OCI-LY7 (cell line): ENCODE results near the gene KLK13. TPM values are rescaled to one million over a fixed set of nuclear protein-coding genes. Genes with fewer than 3 reads are reported as not detected.

Experiments
- BruUV-seq: library from RNA; stranded (reverse); fragments of 400-500 nt; replicated peaks from 2 replicates; lab custom pipeline; 2021; lab: Mats Ljungman, UMichigan
- CTCF ChIA-PET: fragments of 300-600 bp; sonication (Branson Sonifier 250); formaldehyde crosslinking; loops from one replicate; lab custom pipeline; 2022; ENCODE audit warnings: antibody characterized with exemption; ENCODE audit not compliant: unreplicated experiment; lab: Charles Lee
- POLR2A ChIA-PET: fragments of 300-600 bp; sonication (Branson Sonifier 250); formaldehyde crosslinking; loops from one replicate; lab custom pipeline; 2022; ENCODE audit warnings: antibody characterized with exemption; lab: Charles Lee
- DNase-seq: peaks from one replicate; pipeline ENCODE4 v3.0.0-alpha.2; 2015; ENCODE audit warnings: low spot score
- H2AFZ ChIP-seq: fragments of 200-600 bp; sonication (generic), shearing (Covaris generic); 2 replicates; pipeline ENCODE4 v1.6.1; 2014; ENCODE audit warnings: mild to moderate bottlenecking, antibody characterized with exemption, low read length, moderate library complexity
- H3K27ac ChIP-seq: fragments of 200-600 bp; sonication (generic); 2 replicates; pipeline ENCODE4 v1.5.1; 2014; ENCODE audit warnings: mixed run types, low read depth, mild to moderate bottlenecking, moderate library complexity, low read length, inconsistent platforms; ENCODE audit not compliant: poor library complexity, severe bottlenecking
- H3K36me3 ChIP-seq: fragments of 200-600 bp; sonication (generic); 2 replicates; pipeline ENCODE4 v1.6.1; 2014; ENCODE audit warnings: mild to moderate bottlenecking, antibody characterized with exemption, low read length, moderate library complexity, mixed read lengths; ENCODE audit not compliant: insufficient read depth
- H3K4me1 ChIP-seq: fragments of 200-600 bp; sonication (generic); 2 replicates; pipeline ENCODE4 v1.5.1; 2014; ENCODE audit warnings: mild to moderate bottlenecking, low read length; ENCODE audit not compliant: insufficient read depth, poor library complexity, severe bottlenecking
- H3K4me2 ChIP-seq: fragments of 200-600 bp; sonication (generic); 2 replicates; pipeline ENCODE4 v1.6.1; 2014; ENCODE audit warnings: mild to moderate bottlenecking, low read length
- H3K4me3 ChIP-seq: fragments of 200-600 bp; sonication (generic); 2 replicates; pipeline ENCODE4 v1.5.1; 2014; ENCODE audit warnings: mild to moderate bottlenecking, low read depth, low read length; ENCODE audit not compliant: poor library complexity, severe bottlenecking
- H3K79me2 ChIP-seq: fragments of 200-600 bp; sonication (generic); 2 replicates; pipeline ENCODE4 v1.6.1; 2016; ENCODE audit warnings: low read depth, mild to moderate bottlenecking, low read length, moderate library complexity, mixed read lengths; ENCODE audit not compliant: insufficient read depth
- H3K9me2 ChIP-seq: fragments of 200-600 bp; sonication (generic); 2 replicates; pipeline ENCODE4 v1.6.1; 2016; ENCODE audit warnings: mild to moderate bottlenecking, low read length, mixed read lengths; ENCODE audit not compliant: insufficient read depth
- H3K9me3 ChIP-seq: fragments of 200-600 bp; sonication (generic); 2 replicates; pipeline ENCODE4 v1.6.1; 2014; ENCODE audit warnings: mild to moderate bottlenecking, mixed run types, low read length, mixed read lengths
- H4K20me1 ChIP-seq: fragments of 200-600 bp; sonication (generic); 2 replicates; pipeline ENCODE4 v1.6.1; 2014; ENCODE audit warnings: mild to moderate bottlenecking, antibody characterized with exemption, low read length, moderate library complexity, mixed read lengths; ENCODE audit not compliant: insufficient read depth
- CTCF ChIP-seq: fragments of 200-600 bp; sonication (generic); conservative IDR thresholded peaks from 2 replicates; pipeline ENCODE4 v1.5.1; 2014; ENCODE audit warnings: mild to moderate bottlenecking, antibody characterized with exemption, low read length, moderate library complexity, mixed read lengths
- EZH2phosphoT487 ChIP-seq: fragments of 200-600 bp; sonication (generic); IDR thresholded peaks from 2 replicates; pipeline ENCODE4 v1.6.1; 2018; ENCODE audit warnings: low read depth, borderline replicate concordance, mild to moderate bottlenecking, mixed run types, antibody characterized with exemption, low read length, moderate library complexity, mixed read lengths
- intact Hi-C: fragments of 100-400 bp; cut with micrococcal nuclease; formaldehyde crosslinking; loops from one replicate; pipeline ENCODE4 v1.10.0; 2022; ENCODE audit not compliant: unreplicated experiment
- total RNA-seq, 2 experiments: library from RNA; depleted of rRNA in 1 of 2; stranded (reverse); fragments of >200 nt in 1 of 2; shearing (Covaris generic) in 1 of 2; gene quantifications; 2 replicates each; pipeline ENCODE4 v1.2.3, GENCODE V29; 2014 to 2022

KLK13 gene
- total RNA-seq, 2 experiments from 2014 or later = not detected

DNA sequence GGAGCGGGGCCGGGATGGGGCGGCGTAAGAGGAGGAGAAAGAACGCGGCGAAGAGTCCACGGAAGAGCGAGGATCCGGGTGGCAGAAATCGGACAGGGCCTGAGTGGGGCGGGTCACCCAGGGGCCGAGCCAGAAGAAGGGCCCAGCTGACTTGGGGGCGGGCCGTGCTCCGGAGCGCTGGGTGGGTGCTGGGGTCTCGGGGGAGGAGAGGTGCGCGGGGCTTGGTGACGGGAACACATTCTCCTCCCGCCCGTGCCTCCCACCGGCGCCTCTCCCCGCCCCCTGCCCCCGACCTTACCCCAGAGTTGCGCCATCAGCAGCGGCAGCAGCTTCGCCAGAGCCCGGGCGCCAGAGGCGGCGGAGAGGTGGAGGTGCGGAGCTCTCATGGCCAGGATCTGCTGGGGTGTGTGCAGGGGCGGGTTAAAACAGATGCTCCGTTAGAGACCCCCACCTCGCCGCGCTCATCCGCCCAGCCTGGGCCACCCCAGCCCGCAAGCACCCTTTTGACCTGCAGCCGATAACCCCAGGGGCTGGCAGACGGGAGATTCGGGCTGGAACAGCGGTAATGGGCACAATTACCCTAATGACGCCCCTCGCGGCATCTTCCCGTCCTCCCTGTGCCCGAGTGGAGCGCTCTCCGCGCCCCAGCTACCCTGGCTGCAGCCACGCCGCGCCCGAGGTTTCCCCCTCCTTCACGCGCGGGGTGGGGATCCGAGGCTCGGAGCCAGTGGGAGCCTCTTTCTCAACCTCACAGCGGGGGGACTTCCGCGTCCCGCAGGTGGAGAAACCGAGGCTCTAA, 45.9 kb downstream of the KLK13 start:
- no peak for TF ChIP-seq EZH2phosphoT487
- no peak for TF ChIP-seq CTCF
- Histone ChIP-seq H3K36me3 (no peaks in the 10 kb centered on the region), H3K4me3 (no peak overlapping the region), H2AFZ (no peak overlapping the region), H4K20me1 (no peaks in the 10 kb centered on the region), H3K9me2 (no peaks in the 10 kb centered on the region), H3K4me1 (no peaks in the 10 kb centered on the region), H3K79me2 (no peaks in the 10 kb centered on the region), H3K27ac (no peak overlapping the region), H3K9me3 (no peaks in the 10 kb centered on the region), H3K4me2 (no peak overlapping the region)
- POLR2A ChIA-PET = no interaction called here
- no peak for DNase-seq
- intact Hi-C loops = no loop called here
- BruUV-seq = no TSS peak
- CTCF ChIA-PET = no interaction called here

- ChIA-PET CTCF (no interaction called here), POLR2A (no interaction called here)
- no peak overlapping the region for H3K4me2 ChIP-seq
- no peak overlapping the region for H3K27ac ChIP-seq
- intact Hi-C loops = no loop called here
- no peak overlapping the region for H2AFZ ChIP-seq
- BruUV-seq = no TSS peak
- no peak overlapping the region for H3K4me3 ChIP-seq
- no peaks in the 10 kb centered on the region for H4K20me1 ChIP-seq
- no peaks in the 10 kb centered on the region for H3K4me1 ChIP-seq
- TF ChIP-seq CTCF = peak; percentile 74
- no peak for TF ChIP-seq EZH2phosphoT487
- DNase-seq = peak; percentile 20
- H3K36me3 ChIP-seq = no peaks in the 10 kb centered on the region
- H3K79me2 ChIP-seq = no peaks in the 10 kb centered on the region
- no peaks in the 10 kb centered on the region for H3K9me3 ChIP-seq
- H3K9me2 ChIP-seq = no peaks in the 10 kb centered on the region
Measured at GRCh38 chr19:51016798-51017683, 47.9 kb downstream of the KLK13 start.
